IMR-90 (cell line): ENCODE measurements around the gene COA6. TPM values are rescaled to one million over a fixed set of nuclear protein-coding genes. Genes with fewer than 3 reads are reported as not detected.
"Not testable (repeated sequence)": the region's sequence is repeated elsewhere in the genome, so short reads cannot be mapped to it uniquely, and the experiment has no call there.

Experiments used
- ATAC-seq: fragments of 200-7000 bp; cut with Tn5 transposase; 2 replicates; pipeline ENCODE4 v1.9.1; 2020; ENCODE audit warnings: low read depth, mild to moderate bottlenecking, moderate library complexity
- BruUV-seq: library from RNA; stranded (reverse); fragments of 400-500 nt; replicated peaks from 2 replicates; lab custom pipeline; 2021; lab: Mats Ljungman, UMichigan
- CTCF ChIA-PET: fragments of 300-600 bp; formaldehyde crosslinking; extraction: SDS; loops from one replicate; lab custom pipeline; 2021; ENCODE audit warnings: antibody characterized with exemption; lab: Yijun Ruan, JAX
- POLR2A ChIA-PET: fragments of 300-600 bp; sonication (Branson Sonifier 250); formaldehyde crosslinking; loops from one replicate; lab custom pipeline; 2022; ENCODE audit warnings: antibody characterized with exemption; ENCODE audit not compliant: unreplicated experiment; lab: Charles Lee
- DNase-seq: peaks from one replicate; pipeline ENCODE4 v3.0.0; 2013
- H2AFZ ChIP-seq: replicated peaks from 2 replicates; pipeline ENCODE3; 2013; ENCODE audit warnings: low read length, mild to moderate bottlenecking; ENCODE audit not compliant: poor library complexity
- H2AK5ac ChIP-seq: 2 replicates; pipeline ENCODE4 v1.6.1; 2013; ENCODE audit warnings: low read depth, low read length, inconsistent platforms
- H2AK9ac ChIP-seq: replicated peaks from 2 replicates; pipeline ENCODE3; 2013; ENCODE audit warnings: mild to moderate bottlenecking, low read depth, low read length, moderate library complexity; ENCODE audit not compliant: poor library complexity
- H2BK120ac ChIP-seq: 2 replicates; pipeline ENCODE4 v1.6.1; 2013; ENCODE audit warnings: low read depth, low read length, inconsistent platforms
- H2BK15ac ChIP-seq: 3 replicates; pipeline ENCODE4 v1.6.1; 2013; ENCODE audit warnings: low read depth, low read length, inconsistent platforms
- H2BK20ac ChIP-seq: 2 replicates; pipeline ENCODE4 v1.6.1; 2013; ENCODE audit warnings: low read depth, mild to moderate bottlenecking, inconsistent platforms, low read length, moderate library complexity
- H2BK5ac ChIP-seq: 2 replicates; pipeline ENCODE4 v1.6.1; 2013; ENCODE audit warnings: mild to moderate bottlenecking, low read depth, low read length, inconsistent platforms; ENCODE audit not compliant: poor library complexity, severe bottlenecking
- H3K14ac ChIP-seq: replicated peaks from 2 replicates; pipeline ENCODE4 v1.6.1; 2013; ENCODE audit warnings: low read depth, low read length, inconsistent platforms
- H3K18ac ChIP-seq: 2 replicates; pipeline ENCODE4 v1.6.1; 2013; ENCODE audit warnings: low read depth, low read length, control low read depth
- H3K23ac ChIP-seq: 2 replicates; pipeline ENCODE4 v1.6.1; 2013; ENCODE audit warnings: low read depth, low read length, inconsistent platforms
- H3K27ac ChIP-seq: 2 replicates; pipeline ENCODE4 v1.5.1; 2013; ENCODE audit warnings: mild to moderate bottlenecking, control low read depth, low read length; ENCODE audit not compliant: insufficient read depth
- H3K27me3 ChIP-seq: 2 replicates; pipeline ENCODE4 v1.6.1; 2013; ENCODE audit warnings: low read length; ENCODE audit not compliant: control insufficient read depth, insufficient read depth
- H3K36me3 ChIP-seq: 2 replicates; pipeline ENCODE4 v1.6.1; 2013; ENCODE audit warnings: low read length, mixed read lengths; ENCODE audit not compliant: control insufficient read depth, insufficient read depth
- H3K4ac ChIP-seq: 2 replicates; pipeline ENCODE4 v1.6.1; 2013; ENCODE audit warnings: low read depth, low read length, inconsistent platforms
- H3K4me1 ChIP-seq: 2 replicates; pipeline ENCODE4 v1.6.1; 2013; ENCODE audit warnings: low read length, mixed read lengths; ENCODE audit not compliant: control insufficient read depth, insufficient read depth
- H3K4me2 ChIP-seq: 2 replicates; pipeline ENCODE4 v1.6.1; 2013; ENCODE audit warnings: low read depth, mild to moderate bottlenecking, control low read depth, low read length, moderate library complexity
- H3K4me3 ChIP-seq: 2 replicates; pipeline ENCODE4 v1.5.1; 2013; ENCODE audit warnings: low read depth, mild to moderate bottlenecking, control low read depth, low read length, moderate library complexity; ENCODE audit not compliant: insufficient read depth
- H3K56ac ChIP-seq: 2 replicates; pipeline ENCODE4 v1.6.1; 2013; ENCODE audit warnings: low read length, inconsistent platforms; ENCODE audit not compliant: insufficient read depth; ENCODE audit errors: extremely low read depth
- H3K79me1 ChIP-seq, 2 experiments: 2 replicates each; pipeline ENCODE4 v1.6.1; 2013; ENCODE audit warnings: low read length in 2 of 2, inconsistent platforms in 1 of 2, low read depth in 1 of 2
- H3K9ac ChIP-seq: 2 replicates; pipeline ENCODE4 v1.6.1; 2013; ENCODE audit warnings: low read depth, low read length, control low read depth
- H3K9me1 ChIP-seq: 2 replicates; pipeline ENCODE4 v1.6.1; 2013; ENCODE audit warnings: low read length, inconsistent platforms; ENCODE audit not compliant: insufficient read depth
- H3K9me3 ChIP-seq: 2 replicates; pipeline ENCODE4 v1.6.1; 2013; ENCODE audit warnings: low read length; ENCODE audit not compliant: control insufficient read depth, insufficient read depth
- H4K20me1 ChIP-seq: 2 replicates; pipeline ENCODE4 v1.6.1; 2013; ENCODE audit warnings: low read length, inconsistent platforms; ENCODE audit not compliant: insufficient read depth
- H4K5ac ChIP-seq: 2 replicates; pipeline ENCODE4 v1.6.1; 2013; ENCODE audit warnings: mild to moderate bottlenecking, low read depth, low read length, control low read depth
- H4K8ac ChIP-seq, 2 experiments: 2 replicates each; pipeline ENCODE4 v1.6.1; 2013; ENCODE audit warnings: low read depth in 2 of 2, low read length in 2 of 2, control low read depth in 1 of 2, inconsistent platforms in 1 of 2
- H4K91ac ChIP-seq: 2 replicates; pipeline ENCODE4 v1.6.1; 2013; ENCODE audit warnings: low read depth, low read length, inconsistent platforms; ENCODE audit not compliant: insufficient read depth
- WGBS, 2 experiments: methylation state at CpG; one replicate each; pipeline versions ENCODE4 v1.1.5 to v1.1.7; 2013; ENCODE audit warnings: missing lambda C conversion rate in 2 of 2; ENCODE audit not compliant: insufficient read length in 1 of 2; ENCODE audit errors: extremely low coverage in 2 of 2; 5-methylcytosine and 5-hydroxymethylcytosine counted together
- dilution Hi-C: fragments of 300-500 bp; cut with HindIII; formaldehyde crosslinking; loops from one replicate; pipeline ENCODE4 v1.14.3; 2018; ENCODE audit warnings: low sequenced_read_pairs; ENCODE audit not compliant: unreplicated experiment
- in situ Hi-C: fragments of 300-500 bp; cut with MboI; formaldehyde crosslinking; loops from 3 replicates; pipeline ENCODE4 v1.14.3; 2019; ENCODE audit warnings: low sequenced_read_pairs, inconsistent platforms, mixed read lengths
- intact Hi-C: fragments of 100-400 bp; cut with micrococcal nuclease; formaldehyde crosslinking; loops from 2 replicates; pipeline ENCODE4 v1.10.0; 2022
- polyA plus RNA-seq, 3 experiments: library from polyadenylated mRNA; depleted of rRNA; stranded (reverse); fragments of >200 nt; gene quantifications; 2 replicates each; pipeline ENCODE4 v1.2.3, GENCODE V29; 2012; ENCODE audit warnings: low replicate concordance in 1 of 3
- total RNA-seq: library from RNA; depleted of rRNA; stranded (reverse); fragments of >200 nt; gene quantifications from 2 replicates; pipeline ENCODE4 v1.2.3, GENCODE V29; 2012

Gene COA6
- total and polyA plus RNA-seq, 2 of the 4 experiments (the other 2 are of a cell fraction), result 6.8 to 14.3 TPM

GRCh38 chr1:234356615-234357269 lies 16.5 kb upstream of the COA6 start:
- H4K5ac ChIP-seq, H3K14ac ChIP-seq, DNase-seq, ATAC-seq, H3K9ac ChIP-seq, H3K18ac ChIP-seq, H2AK5ac ChIP-seq, H4K20me1 ChIP-seq, H3K4me1 ChIP-seq, H2BK120ac ChIP-seq, H3K36me3 ChIP-seq, H3K27ac ChIP-seq, H4K91ac ChIP-seq, in situ Hi-C loops, H3K23ac ChIP-seq, H3K4me2 ChIP-seq, H3K9me1 ChIP-seq, H3K9me3 ChIP-seq, dilution Hi-C loops, H3K27me3 ChIP-seq, H2BK20ac ChIP-seq, H2BK5ac ChIP-seq, BruUV-seq, H2BK15ac ChIP-seq, H2AK9ac ChIP-seq, H3K56ac ChIP-seq, intact Hi-C loops, H3K79me1 ChIP-seq, H3K4ac ChIP-seq: not testable (repeated sequence)
- Histone ChIP-seq H3K4me3 (peak overlapping the region; percentile 43), H4K8ac (peak overlapping the region in 1 of 2 experiments; percentile 68; a peak in 1 of 4 replicates), H2AFZ (peak overlapping the region; percentile 66)
- ChIA-PET POLR2A (interaction anchor here (0.6 kb wide), 1 partner anchor 176 kb away, joined by 3 read pairs; no protein-coding TSS in a partner anchor), CTCF (interaction anchor here (1.3 kb wide), 1 partner anchor 30 kb away, joined by 5 read pairs; no protein-coding TSS in a partner anchor)
- WGBS, 2 experiments, result 23% methylated on average over 15 of the region's 35 CpGs; no CpG with 5 or more reads in 1 of the 2 experiments
